Amniotic stem cell (primary cell): ENCODE data around the gene AHCYL2.
A peak's percentile ranks its signal among the peaks of the same experiment; 100 is the strongest.
"Not testable (repeated sequence)": the region's sequence is repeated elsewhere in the genome, so short reads cannot be mapped to it uniquely, and the experiment has no call there.

Source experiments
- DNase-seq: peaks from one replicate; lab custom pipeline; 2025; lab: John Stamatoyannopoulos, UW

AHCYL2 gene

DNA sequence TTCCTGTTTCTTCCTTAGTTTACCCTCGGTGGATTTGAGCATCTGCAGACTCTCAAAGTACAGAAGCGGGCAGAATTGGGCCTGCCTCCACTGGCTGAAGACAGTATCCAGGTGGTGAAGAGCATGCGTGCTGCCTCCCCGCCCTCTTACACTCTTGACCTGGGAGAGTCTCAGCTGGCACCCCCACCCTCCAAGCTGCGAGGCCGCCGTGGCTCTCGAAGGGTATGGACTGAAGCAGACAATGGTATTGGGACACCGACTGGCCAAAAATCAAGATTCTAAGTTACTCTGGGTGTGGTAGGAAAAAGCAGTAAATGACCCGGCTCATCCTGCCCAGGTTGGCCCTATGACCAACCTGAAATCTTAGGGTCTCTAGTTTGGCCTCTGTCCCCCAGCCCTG is 231.6 kb downstream of the AHCYL2 start:
- no peak for DNase-seq

- no peak for DNase-seq
Measured at GRCh38 chr7:129457101-129457500, 232.3 kb downstream of the AHCYL2 start.

DNA sequence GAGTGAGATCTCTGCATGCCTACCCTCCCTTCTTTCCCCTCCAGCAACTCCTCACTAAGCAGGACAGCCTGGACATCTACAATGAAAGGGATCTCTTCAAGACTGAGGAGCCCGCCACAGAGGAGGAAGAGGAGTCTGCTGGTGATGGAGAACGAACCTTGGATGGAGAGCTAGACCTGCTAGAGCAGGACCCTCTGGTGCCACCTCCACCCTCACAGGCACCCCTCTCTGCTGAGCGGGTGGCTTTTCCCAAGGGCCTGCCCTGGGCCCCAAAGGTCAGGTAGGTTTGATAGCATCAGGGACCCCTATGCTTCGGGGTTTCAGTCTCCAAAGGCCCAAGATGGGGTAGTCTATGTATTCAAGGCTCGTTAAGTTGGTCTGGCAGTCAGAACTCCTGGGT is 233.3 kb downstream of the AHCYL2 start:
- no peak for DNase-seq

GRCh38 chr7:129461809-129462208 is 237.0 kb downstream of the AHCYL2 start:
- DNase-seq: no peak

DNA sequence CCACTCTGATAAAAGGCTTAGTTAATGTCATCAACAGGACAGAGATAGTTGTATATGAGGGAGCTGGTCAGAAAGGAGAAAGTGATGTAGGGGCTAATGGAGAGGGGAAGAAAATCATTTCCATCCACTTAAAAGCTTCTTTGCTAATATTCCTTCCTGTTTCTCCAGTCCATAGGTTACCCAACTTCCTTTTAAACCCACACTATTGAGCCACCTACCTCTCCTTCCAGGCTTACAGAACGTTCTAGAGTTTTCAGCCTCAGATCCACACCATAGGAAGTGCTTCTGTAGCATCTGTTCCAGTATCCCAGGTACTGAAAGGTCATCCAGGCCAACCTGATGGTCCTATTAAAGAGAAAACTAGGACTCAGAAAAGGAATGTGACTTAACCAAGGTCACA is 237.6 kb downstream of the AHCYL2 start:
- DNase-seq: no peak

- DNase-seq: no peak
Measured at GRCh38 chr7:129464194-129464593, 239.4 kb downstream of the AHCYL2 start.

GRCh38 chr7:129465080-129465479 is 240.2 kb downstream of the AHCYL2 start:
- no peak for DNase-seq

GRCh38 chr7:129466796-129467195 is 242.0 kb downstream of the AHCYL2 start:
- DNase-seq: no peak

GRCh38 chr7:129468087-129468486 is 243.3 kb downstream of the AHCYL2 start:
- DNase-seq: peak; percentile 16

DNA sequence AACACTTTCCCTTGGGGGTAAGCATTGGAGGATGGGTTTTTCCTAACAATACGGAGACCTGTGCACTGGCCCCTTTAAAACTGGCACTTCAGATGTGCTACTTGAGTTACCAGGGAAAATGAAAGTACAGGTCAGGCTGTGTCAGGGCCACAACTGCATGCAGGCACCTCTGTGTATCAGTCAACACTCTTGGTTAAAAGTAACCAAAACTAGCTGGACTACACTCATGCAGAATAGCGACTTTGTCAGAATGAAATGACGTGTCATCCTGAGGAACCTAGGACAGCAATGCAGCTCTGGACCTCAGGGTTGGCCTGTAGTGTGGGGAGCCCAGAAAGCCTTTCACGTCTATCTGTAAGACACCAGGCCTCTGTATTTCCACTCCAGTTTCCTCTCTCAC is 243.7 kb downstream of the AHCYL2 start:
- no peak for DNase-seq

GRCh38 chr7:129469930-129470329 is 245.1 kb downstream of the AHCYL2 start:
- DNase-seq: no peak

DNA sequence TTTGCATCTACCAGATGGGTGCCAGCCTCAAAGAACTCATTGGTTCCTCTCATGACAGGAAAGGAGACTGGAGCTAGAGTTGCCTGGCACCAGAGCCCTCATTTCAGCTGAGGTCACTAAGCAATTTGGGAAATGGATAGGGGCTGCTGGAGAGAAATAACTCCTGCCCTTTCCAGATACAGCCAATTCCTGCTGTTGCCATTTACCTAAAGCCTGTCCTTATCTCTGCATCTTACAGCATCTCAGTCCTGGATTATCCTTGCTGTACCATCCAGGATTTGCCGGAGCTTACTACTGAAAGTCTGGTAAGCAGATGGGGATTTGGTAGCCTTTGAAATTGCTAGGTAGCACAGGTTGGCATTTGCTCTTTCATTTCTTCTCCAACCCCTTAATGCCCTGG is 245.6 kb downstream of the AHCYL2 start:
- DNase-seq: no peak

DNA sequence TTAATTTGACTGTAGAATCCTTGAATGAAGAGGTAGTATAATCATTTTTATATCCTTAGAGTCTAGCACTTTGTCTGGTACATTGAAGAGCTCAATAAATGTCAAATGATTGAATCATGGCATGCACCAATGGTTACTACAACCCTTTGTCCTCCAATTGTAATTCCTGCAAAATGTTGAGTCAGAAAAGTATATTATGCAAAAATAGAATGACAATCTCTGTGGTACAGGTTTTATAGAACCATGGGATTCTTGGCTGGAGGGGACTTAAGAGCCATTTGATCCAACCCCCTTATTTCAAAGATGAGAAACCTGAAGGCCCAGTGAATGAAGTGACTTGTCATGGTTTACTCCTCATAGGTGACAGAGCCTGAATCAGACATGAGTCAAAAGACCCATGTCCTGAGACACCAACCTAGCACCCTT is 246.6 kb downstream of the AHCYL2 start:
- DNase-seq: no peak

- DNase-seq: not testable (repeated sequence)
Measured at GRCh38 chr7:129475931-129476330, 251.1 kb downstream of the AHCYL2 start.

DNA sequence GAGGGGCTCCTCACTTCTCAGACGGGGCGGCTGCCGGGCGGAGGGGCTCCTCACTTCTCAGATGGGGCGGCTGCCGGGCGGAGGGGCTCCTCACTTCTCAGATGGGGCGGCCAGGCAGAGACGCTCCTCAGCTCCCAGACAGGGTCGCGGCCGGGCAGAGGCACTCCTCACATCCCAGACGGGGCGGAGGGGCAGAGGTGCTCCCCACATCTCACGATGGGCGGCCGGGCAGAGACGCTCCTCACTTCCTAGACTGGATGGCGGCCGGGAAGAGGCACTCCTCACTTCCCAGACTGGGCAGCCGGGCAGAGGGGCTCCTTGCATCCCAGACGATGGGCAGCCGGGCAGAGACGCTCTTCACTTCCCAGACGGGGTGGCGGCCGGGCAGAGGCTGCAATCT is 251.6 kb downstream of the AHCYL2 start:
- DNase-seq: not testable (repeated sequence)
